Endothelial cell of umbilical vein (primary cell): Measurements from ENCODE around the gene OSBPL6. TPM values are rescaled to one million over a fixed set of nuclear protein-coding genes. Genes with fewer than 3 reads are reported as not detected.

Experiments
- BruUV-seq: library from RNA; stranded (reverse); fragments of 400-500 nt; replicated peaks from 2 replicates; lab custom pipeline; 2021; lab: Mats Ljungman, UMichigan
- CTCF ChIA-PET: fragments of 300-600, 350-600 bp; sonication (Branson Sonifier 250); formaldehyde crosslinking; loops from one replicate; lab custom pipeline; 2021; ENCODE audit warnings: antibody characterized with exemption, inconsistent platforms; lab: Charles Lee
- POLR2A ChIA-PET: fragments of 300-600, 350-600 bp; sonication (Branson Sonifier 250); formaldehyde crosslinking; loops from one replicate; lab custom pipeline; 2021; ENCODE audit warnings: antibody characterized with exemption, inconsistent platforms; lab: Charles Lee
- DNase-seq: peaks from one replicate; pipeline ENCODE4 v3.0.0-alpha.2; 2011; ENCODE audit warnings: low read depth, low spot score
- FAIRE-seq: peaks from 2 replicates; lab custom pipeline; 2011; peaks lifted over from hg19 to GRCh38; lab: Jason Lieb, UNC
- H2AFZ ChIP-seq: 2 replicates; pipeline ENCODE4 v1.6.0; 2012; ENCODE audit warnings: low read depth, low read length, control low read depth, inconsistent platforms
- H3K27ac ChIP-seq: 2 replicates; pipeline ENCODE4 v1.5.1; 2011; ENCODE audit warnings: low read depth, mild to moderate bottlenecking, control low read depth, low read length, moderate library complexity; ENCODE audit not compliant: insufficient read depth
- H3K27me3 ChIP-seq, 2 experiments: 2 replicates each; pipeline versions ENCODE4 v1.6.0 to v1.6.1; 2011; ENCODE audit warnings: low read length in 2 of 2, mixed read lengths in 1 of 2; ENCODE audit not compliant: control insufficient read depth in 2 of 2, insufficient read depth in 2 of 2
- H3K36me3 ChIP-seq, 2 experiments: 2 replicates in 1 of 2; 3 replicates in 1 of 2; pipeline ENCODE4 v1.5.1; 2011; ENCODE audit warnings: low read length in 2 of 2, mild to moderate bottlenecking in 1 of 2, moderate library complexity in 1 of 2; ENCODE audit not compliant: control insufficient read depth in 2 of 2, insufficient read depth in 2 of 2; ENCODE audit errors: extremely low read depth in 1 of 2
- H3K4me1 ChIP-seq: 3 replicates; pipeline ENCODE4 v1.5.1; 2011; ENCODE audit warnings: mild to moderate bottlenecking, low read length; ENCODE audit not compliant: control insufficient read depth, insufficient read depth; ENCODE audit errors: extremely low read depth
- H3K4me2 ChIP-seq: 2 replicates; pipeline ENCODE4 v1.6.1; 2011; ENCODE audit warnings: low read length, control low read depth, mixed read lengths; ENCODE audit not compliant: insufficient read depth
- H3K4me3 ChIP-seq, 3 experiments: fragments of 200-600 bp in 1 of 3; sonication (generic), shearing (Covaris generic) in 1 of 3; replicated peaks in 1 of 3; 2 replicates each; pipeline ENCODE4 v1.5.1; 2011 to 2016; ENCODE audit warnings: control low read depth in 3 of 3, low read length in 3 of 3, mild to moderate bottlenecking in 2 of 3, inconsistent platforms in 1 of 3, low read depth in 1 of 3, moderate library complexity in 1 of 3; ENCODE audit not compliant: insufficient read depth in 1 of 3
- H3K79me2 ChIP-seq: 2 replicates; pipeline ENCODE4 v1.6.0; 2012; ENCODE audit warnings: low read length, inconsistent platforms; ENCODE audit not compliant: control insufficient read depth, insufficient read depth
- H3K9ac ChIP-seq: replicated peaks from 2 replicates; pipeline ENCODE3; 2011; ENCODE audit warnings: low read length, control low read depth; ENCODE audit not compliant: insufficient read depth; ENCODE audit errors: extremely low read depth
- H3K9me1 ChIP-seq: replicated peaks from 3 replicates; pipeline ENCODE4 v1.6.0; 2011; ENCODE audit warnings: mild to moderate bottlenecking, low read length; ENCODE audit not compliant: control insufficient read depth, insufficient read depth; ENCODE audit errors: extremely low read depth
- H3K9me3 ChIP-seq: replicated peaks from 2 replicates; pipeline ENCODE4 v1.5.1; 2012; ENCODE audit warnings: low read length, inconsistent platforms; ENCODE audit not compliant: control insufficient read depth, insufficient read depth
- H4K20me1 ChIP-seq: replicated peaks from 2 replicates; pipeline ENCODE3; 2011; ENCODE audit warnings: mild to moderate bottlenecking, low read length; ENCODE audit not compliant: control insufficient read depth, insufficient read depth; ENCODE audit errors: extremely low read depth
- EZH2 ChIP-seq: IDR thresholded peaks from 2 replicates; pipeline ENCODE4 v1.6.1; 2012; ENCODE audit warnings: borderline replicate concordance, low read depth, mild to moderate bottlenecking, moderate library complexity, low read length, inconsistent platforms; ENCODE audit not compliant: severe bottlenecking
- FOS ChIP-seq: IDR thresholded peaks from 2 replicates; pipeline ENCODE4 v1.6.1; 2011; ENCODE audit warnings: mild to moderate bottlenecking, low read length, moderate library complexity, borderline replicate concordance; ENCODE audit not compliant: insufficient read depth
- GATA2 ChIP-seq: IDR thresholded peaks from 2 replicates; pipeline ENCODE4 v1.7.0; 2011; ENCODE audit warnings: low read depth, mild to moderate bottlenecking, moderate library complexity, mixed read lengths, low read length; ENCODE audit not compliant: insufficient read length, insufficient read depth
- JUN ChIP-seq: IDR thresholded peaks from 2 replicates; pipeline ENCODE4 v1.6.1; 2011; ENCODE audit warnings: borderline replicate concordance, low read depth; ENCODE audit not compliant: insufficient read length, insufficient read depth
- MAX ChIP-seq: IDR thresholded peaks from 2 replicates; pipeline ENCODE4 v1.6.1; 2011; ENCODE audit not compliant: insufficient read depth, insufficient read length
- MYC ChIP-seq: IDR thresholded peaks from one replicate; pipeline ENCODE4 v1.6.1; 2011; ENCODE audit warnings: mild to moderate bottlenecking, low read depth, low read length
- POLR2A ChIP-seq: IDR thresholded peaks from 2 replicates; pipeline ENCODE4 v1.6.1; 2012; ENCODE audit warnings: low read depth, mild to moderate bottlenecking, control low read depth, low read length
- dilution Hi-C: fragments of 300-500 bp; cut with MboI; formaldehyde crosslinking; loops from one replicate; pipeline ENCODE4 v1.15.0; 2019; ENCODE audit warnings: low sequenced_read_pairs; ENCODE audit not compliant: extremely low pct_ligation_motif_present
- intact Hi-C: fragments of 100-400 bp; cut with micrococcal nuclease; formaldehyde crosslinking; loops from one replicate; pipeline ENCODE4 v1.10.0; 2022
- polyA plus RNA-seq, 4 experiments: library from polyadenylated mRNA; depleted of rRNA in 3 of 4; stranded (reverse) in 3 of 4; unstranded in 1 of 4; fragments of >200 nt; gene quantifications; 2 replicates each; pipeline versions ENCODE4 v1.2.1 to v1.2.3, GENCODE V29; 2011 to 2012; ENCODE audit warnings: missing spikeins in 1 of 4
- total RNA-seq: library from RNA; stranded (reverse); gene quantifications from 2 replicates; pipeline ENCODE4 v1.2.3, GENCODE V29; 2021

OSBPL6 gene
- total and polyA plus RNA-seq, 2 donors (not counting 3 experiments of a cell fraction or from before 2014, with no cell fraction given), result 1.5 to 2.3 TPM

GRCh38 chr2:178428396-178428806, 234.1 kb downstream of the OSBPL6 start:
- H3K9me3 ChIP-seq, result no peaks in the 10 kb centered on the region
- H3K9ac ChIP-seq, result no peak overlapping the region
- H3K4me1 ChIP-seq, result no peaks in the 10 kb centered on the region
- H3K79me2 ChIP-seq, result peaks cover 2% of the 10 kb centered on the region
- FAIRE-seq (no peak), DNase-seq (no peak)
- H3K9me1 ChIP-seq, result no peaks in the 10 kb centered on the region
- no peak overlapping the region for H3K27ac ChIP-seq
- ChIA-PET POLR2A (no interaction called here), CTCF (interaction anchor here (1.3 to 2.9 kb wide), 3 partner anchors 9 to 23 kb away, joined by 4 to 16 read pairs (median 11); no protein-coding TSS in a partner anchor)
- TF ChIP-seq JUN, result no peak
- TF ChIP-seq EZH2, result no peak
- no peak for TF ChIP-seq MYC
- TF ChIP-seq FOS, result no peak
- no peak for TF ChIP-seq MAX
- TF ChIP-seq POLR2A, result no peak
- no TSS peak for BruUV-seq
- dilution Hi-C loops, result loop anchor here (25.0 kb wide), 1 partner anchor 291 kb away; no protein-coding TSS in a partner anchor
- peaks cover 12 to 14% of the 10 kb centered on the region in 2 experiments for H3K36me3 ChIP-seq
- no peaks in the 10 kb centered on the region for H3K27me3 ChIP-seq
- no peak overlapping the region for H2AFZ ChIP-seq
- intact Hi-C loops, result no loop called here
- no peak overlapping the region for H3K4me2 ChIP-seq
- no peaks in the 10 kb centered on the region for H4K20me1 ChIP-seq
- no peak overlapping the region for H3K4me3 ChIP-seq

DNA sequence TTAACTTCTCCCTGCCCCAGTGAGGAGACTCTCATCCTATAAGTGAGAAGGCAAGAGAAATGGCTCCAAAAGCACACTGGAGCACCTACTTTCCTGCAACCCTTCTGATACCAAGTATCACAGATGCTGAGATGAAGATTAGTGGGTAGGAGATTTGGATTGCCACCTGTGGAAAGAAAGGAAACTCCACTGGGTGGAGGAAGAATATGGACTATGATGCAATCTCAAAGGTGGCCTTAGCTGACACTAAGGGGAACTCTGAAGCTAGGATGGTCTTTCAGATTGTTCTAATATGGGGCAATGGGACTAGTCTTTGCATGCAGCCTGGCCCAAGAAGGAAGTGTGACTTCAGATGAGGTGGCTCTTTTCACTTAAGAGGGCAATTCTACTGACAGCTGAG, 235.0 kb downstream of the OSBPL6 start:
- H3K4me3 ChIP-seq, result no peak overlapping the region
- dilution Hi-C loops (loop anchor here (25.0 kb wide), 1 partner anchor 292 kb away; no protein-coding TSS in a partner anchor), intact Hi-C loops (no loop called here)
- H3K4me1 ChIP-seq, result no peaks in the 10 kb centered on the region
- H4K20me1 ChIP-seq, result no peaks in the 10 kb centered on the region
- H3K27ac ChIP-seq, result no peak overlapping the region
- H3K9ac ChIP-seq, result no peak overlapping the region
- DNase-seq, result no peak
- H3K79me2 ChIP-seq, result peaks cover 2% of the 10 kb centered on the region
- no peaks in the 10 kb centered on the region for H3K27me3 ChIP-seq
- FAIRE-seq, result no peak
- BruUV-seq, result no TSS peak
- H3K9me1 ChIP-seq, result no peaks in the 10 kb centered on the region
- CTCF ChIA-PET, result interaction anchor here (1.3 to 2.9 kb wide), 3 partner anchors 10 to 24 kb away, joined by 4 to 16 read pairs (median 11); no protein-coding TSS in a partner anchor
- no peaks in the 10 kb centered on the region for H3K9me3 ChIP-seq
- TF ChIP-seq GATA2, result no peak
- no peak for TF ChIP-seq MYC
- no peak for TF ChIP-seq MAX
- no peak for TF ChIP-seq POLR2A
- no peak overlapping the region for H2AFZ ChIP-seq
- POLR2A ChIA-PET, result no interaction called here
- H3K36me3 ChIP-seq, result peaks cover 14 to 16% of the 10 kb centered on the region in 2 experiments
- H3K4me2 ChIP-seq, result no peak overlapping the region
